Panc1 (cell line): ENCODE data around the gene EPHB1. TPM values are rescaled to one million over a fixed set of nuclear protein-coding genes. Genes with fewer than 3 reads are reported as not detected.

Source experiments
- ATAC-seq: fragments of 200-7000 bp; cut with Tn5 transposase; 2 replicates; pipeline ENCODE4 v1.9.1; 2020; ENCODE audit warnings: mild to moderate bottlenecking, moderate library complexity
- BruUV-seq: library from RNA; stranded (reverse); fragments of 400-500 nt; replicated peaks from 2 replicates; lab custom pipeline; 2021; lab: Mats Ljungman, UMichigan
- CTCF ChIA-PET: fragments of 300-600 bp; sonication (Branson Sonifier 250); formaldehyde crosslinking; loops from one replicate; lab custom pipeline; 2022; ENCODE audit warnings: antibody characterized with exemption; lab: Charles Lee
- POLR2A ChIA-PET: fragments of 300-600 bp; sonication (Branson Sonifier 250); formaldehyde crosslinking; loops from one replicate; lab custom pipeline; 2022; ENCODE audit warnings: antibody characterized with exemption; lab: Charles Lee
- DNase-seq: peaks from one replicate; pipeline ENCODE4 v3.0.0-alpha.2; 2010; ENCODE audit warnings: low read depth, low spot score
- H3K27ac ChIP-seq: 2 replicates; pipeline ENCODE4 v1.5.1; 2011; ENCODE audit warnings: mild to moderate bottlenecking, low read length, inconsistent platforms
- H3K27me3 ChIP-seq: fragments of 200-500 bp; sonication (Bioruptor generic); 2 replicates; pipeline ENCODE4 v1.6.0; 2014; ENCODE audit warnings: low read length, inconsistent platforms; ENCODE audit not compliant: control insufficient read depth, insufficient read depth
- H3K36me3 ChIP-seq: fragments of 200-500 bp; sonication (Bioruptor generic); 2 replicates; pipeline ENCODE4 v1.5.1; 2014; ENCODE audit warnings: inconsistent platforms, mild to moderate bottlenecking, low read length, moderate library complexity; ENCODE audit not compliant: control insufficient read depth, insufficient read depth
- H3K4me1 ChIP-seq: 2 replicates; pipeline ENCODE4 v1.5.1; 2011; ENCODE audit warnings: inconsistent platforms, mild to moderate bottlenecking, low read length, moderate library complexity; ENCODE audit not compliant: control insufficient read depth, insufficient read depth
- H3K4me3 ChIP-seq, 2 experiments: 2 replicates each; pipeline ENCODE4 v1.5.1; 2011 to 2012; ENCODE audit warnings: low read depth in 2 of 2, low read length in 2 of 2, mild to moderate bottlenecking in 2 of 2, inconsistent platforms in 1 of 2, moderate library complexity in 1 of 2
- H3K9me3 ChIP-seq: fragments of 200-500 bp; sonication (Bioruptor generic); 2 replicates; pipeline ENCODE4 v1.5.1; 2014; ENCODE audit warnings: low read depth, mild to moderate bottlenecking, inconsistent platforms, low read length, moderate library complexity; ENCODE audit not compliant: control insufficient read depth, insufficient read depth
- CTCF ChIP-seq: fragments of 450-650 bp; IDR thresholded peaks from 2 replicates; pipeline ENCODE4 v1.5.1; 2017; ENCODE audit warnings: mild to moderate bottlenecking
- POLR2AphosphoS5 ChIP-seq: IDR thresholded peaks from 2 replicates; pipeline ENCODE4 v1.6.1; 2012; ENCODE audit warnings: mild to moderate bottlenecking, low read depth, low read length, moderate library complexity
- SIN3A ChIP-seq: IDR thresholded peaks from 2 replicates; pipeline ENCODE4 v1.6.1; 2012; ENCODE audit warnings: low read depth, mild to moderate bottlenecking, low read length, moderate library complexity, borderline replicate concordance; ENCODE audit not compliant: insufficient read depth
- TCF7L2 ChIP-seq: IDR thresholded peaks from 2 replicates; pipeline ENCODE4 v1.6.1; 2011; ENCODE audit warnings: mild to moderate bottlenecking, low read depth, low read length, inconsistent platforms
- in situ Hi-C: cut with HindIII; loops from 2 replicates; pipeline ENCODE4 v1.10.0; 2016; ENCODE audit warnings: low sequenced_read_pairs, low pct_unique_long_range_greater_than_20kb
- intact Hi-C: fragments of 100-400 bp; cut with micrococcal nuclease; formaldehyde crosslinking; loops from one replicate; pipeline ENCODE4 v1.10.0; 2022; ENCODE audit not compliant: unreplicated experiment
- total RNA-seq: library from RNA; stranded (reverse); gene quantifications from one replicate; pipeline ENCODE4 v1.2.1, GENCODE V29; 2021; ENCODE audit not compliant: unreplicated experiment
- TF ChIP-seq, protein P1 (sequence below), 2 experiments: IDR thresholded peaks; 2 replicates each; pipeline ENCODE4 v1.6.1; 2011 to 2012; ENCODE audit warnings: low read depth in 2 of 2, control low read depth in 1 of 2, low read length in 1 of 2, mild to moderate bottlenecking in 1 of 2, moderate library complexity in 1 of 2; ENCODE audit not compliant: insufficient read depth in 1 of 2

The EPHB1 gene
- total RNA-seq, 1 experiment from 2014 or later, result 0.46 TPM

DNA sequence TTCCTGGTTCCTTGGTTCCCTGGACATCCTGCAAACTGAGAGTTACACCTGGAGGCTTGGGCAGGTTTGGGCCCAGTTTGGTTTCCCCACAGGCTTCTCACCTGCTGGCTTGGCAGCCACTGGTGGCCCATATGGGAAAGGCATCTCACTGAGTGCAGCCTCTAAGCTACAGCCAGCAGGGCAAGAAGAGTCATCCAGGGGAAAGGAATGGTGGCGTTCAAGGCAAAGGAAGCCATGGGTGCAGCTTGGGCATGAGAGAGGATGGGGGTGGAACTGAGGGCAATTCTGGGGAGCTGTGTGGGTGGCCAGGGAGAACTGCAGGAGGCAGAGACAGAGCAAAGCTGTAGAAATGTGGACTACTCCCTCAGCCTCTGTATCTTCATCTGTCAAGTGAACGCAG lies 106.4 kb downstream of the EPHB1 start:
- intact Hi-C loops, result no loop called here
- in situ Hi-C loops, result no loop called here
- Histone ChIP-seq H3K36me3 (no peaks in the 10 kb centered on the region), H3K9me3 (no peaks in the 10 kb centered on the region), H3K4me1 (no peaks in the 10 kb centered on the region), H3K4me3 (no peak overlapping the region), H3K27me3 (peaks cover 4% of the 10 kb centered on the region; the same call in 1 of the 2 replicates), H3K27ac (no peak overlapping the region)
- CTCF ChIA-PET, result no interaction called here
- ATAC-seq (no peak), DNase-seq (no peak)
- POLR2A ChIA-PET, result no interaction called here
- no peak for TF ChIP-seq SIN3A
- no peak for TF ChIP-seq CTCF
- TF ChIP-seq POLR2AphosphoS5, result no peak
- TF ChIP-seq TCF7L2, result no peak
- TF ChIP-seq, protein P1, sequence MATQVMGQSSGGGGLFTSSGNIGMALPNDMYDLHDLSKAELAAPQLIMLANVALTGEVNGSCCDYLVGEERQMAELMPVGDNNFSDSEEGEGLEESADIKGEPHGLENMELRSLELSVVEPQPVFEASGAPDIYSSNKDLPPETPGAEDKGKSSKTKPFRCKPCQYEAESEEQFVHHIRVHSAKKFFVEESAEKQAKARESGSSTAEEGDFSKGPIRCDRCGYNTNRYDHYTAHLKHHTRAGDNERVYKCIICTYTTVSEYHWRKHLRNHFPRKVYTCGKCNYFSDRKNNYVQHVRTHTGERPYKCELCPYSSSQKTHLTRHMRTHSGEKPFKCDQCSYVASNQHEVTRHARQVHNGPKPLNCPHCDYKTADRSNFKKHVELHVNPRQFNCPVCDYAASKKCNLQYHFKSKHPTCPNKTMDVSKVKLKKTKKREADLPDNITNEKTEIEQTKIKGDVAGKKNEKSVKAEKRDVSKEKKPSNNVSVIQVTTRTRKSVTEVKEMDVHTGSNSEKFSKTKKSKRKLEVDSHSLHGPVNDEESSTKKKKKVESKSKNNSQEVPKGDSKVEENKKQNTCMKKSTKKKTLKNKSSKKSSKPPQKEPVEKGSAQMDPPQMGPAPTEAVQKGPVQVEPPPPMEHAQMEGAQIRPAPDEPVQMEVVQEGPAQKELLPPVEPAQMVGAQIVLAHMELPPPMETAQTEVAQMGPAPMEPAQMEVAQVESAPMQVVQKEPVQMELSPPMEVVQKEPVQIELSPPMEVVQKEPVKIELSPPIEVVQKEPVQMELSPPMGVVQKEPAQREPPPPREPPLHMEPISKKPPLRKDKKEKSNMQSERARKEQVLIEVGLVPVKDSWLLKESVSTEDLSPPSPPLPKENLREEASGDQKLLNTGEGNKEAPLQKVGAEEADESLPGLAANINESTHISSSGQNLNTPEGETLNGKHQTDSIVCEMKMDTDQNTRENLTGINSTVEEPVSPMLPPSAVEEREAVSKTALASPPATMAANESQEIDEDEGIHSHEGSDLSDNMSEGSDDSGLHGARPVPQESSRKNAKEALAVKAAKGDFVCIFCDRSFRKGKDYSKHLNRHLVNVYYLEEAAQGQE (IDR thresholded peaks at IDR 0.05; ENCODE audit: insufficient read depth in 1 of 2, low read depth in 2 of 2, low read length in 1 of 2), result no peak
- BruUV-seq, result no TSS peak

- Histone ChIP-seq H3K9me3 (no peaks in the 10 kb centered on the region), H3K4me1 (no peaks in the 10 kb centered on the region), H3K36me3 (no peaks in the 10 kb centered on the region), H3K27ac (no peak overlapping the region), H3K4me3 (no peak overlapping the region), H3K27me3 (peaks cover 7% of the 10 kb centered on the region; the same call in 1 of the 2 replicates)
- intact Hi-C loops, result no loop called here
- ATAC-seq (no peak), DNase-seq (no peak)
- TF ChIP-seq SIN3A (no peak), CTCF (no peak), TCF7L2 (no peak), POLR2AphosphoS5 (no peak)
- TF ChIP-seq, protein P1 (IDR thresholded peaks at IDR 0.05; ENCODE audit: insufficient read depth in 1 of 2, low read depth in 2 of 2, low read length in 1 of 2), result no peak
- no TSS peak for BruUV-seq
- POLR2A ChIA-PET, result no interaction called here
- in situ Hi-C loops, result no loop called here
- CTCF ChIA-PET, result no interaction called here
These were observed 108.8 kb downstream of the EPHB1 start for GRCh38 chr3:134903837-134904236.
